Measurements from ENCODE around the gene PCDH15. TPM values are rescaled to one million over a fixed set of nuclear protein-coding genes. Genes with fewer than 3 reads are reported as not detected.

PCDH15 gene
- total RNA-seq, 4 donors from 2014 or later: not detected

DNA sequence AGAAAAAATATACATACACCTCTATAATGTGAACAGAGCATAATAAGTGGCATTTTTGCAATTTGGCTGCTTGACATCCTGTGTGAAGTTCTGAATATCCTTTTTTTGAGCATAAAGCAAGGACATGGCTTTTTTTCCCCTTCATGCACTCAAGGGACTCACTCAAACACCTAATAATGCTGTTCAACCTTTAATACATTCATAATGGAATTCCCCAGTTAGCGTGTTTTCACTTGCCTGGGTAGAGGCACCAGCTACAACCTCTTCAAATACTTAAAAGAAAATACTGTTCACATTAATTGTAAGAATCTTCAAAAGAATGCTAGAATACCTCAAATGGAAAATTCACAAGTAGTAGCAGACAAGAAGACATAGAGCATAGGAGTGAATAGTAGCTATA, 316.8 kb downstream of the PCDH15 start:
- no peak for TF ChIP-seq CTCF (IDR thresholded peaks at IDR 0.05; ENCODE audit: low read depth)

- no peak for TF ChIP-seq CTCF (IDR thresholded peaks at IDR 0.05; ENCODE audit: low read depth)
Observed at GRCh38 chr10:54478601-54479000, 322.4 kb downstream of the PCDH15 start.

GRCh38 chr10:54477738-54478137, 323.3 kb downstream of the PCDH15 start:
- no peak for TF ChIP-seq CTCF (IDR thresholded peaks at IDR 0.05; ENCODE audit: low read depth)

DNA sequence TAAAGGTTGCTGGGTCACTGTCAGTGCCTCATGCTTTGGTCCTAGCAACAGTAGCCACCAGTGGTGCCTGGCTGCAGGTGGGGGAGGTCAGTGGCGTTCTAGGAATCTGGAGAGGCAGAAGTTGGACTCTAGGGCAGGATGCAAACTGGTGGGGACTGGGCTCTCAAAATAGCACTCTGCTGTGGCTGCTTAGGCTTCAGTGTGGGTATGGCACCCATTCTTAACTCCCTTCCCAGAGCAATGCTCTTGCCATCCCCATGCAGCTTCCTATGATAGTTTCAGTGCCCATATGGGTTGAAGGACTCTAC, 330.8 kb downstream of the PCDH15 start:
- TF ChIP-seq CTCF (IDR thresholded peaks at IDR 0.05; ENCODE audit: low read depth): no peak

DNA sequence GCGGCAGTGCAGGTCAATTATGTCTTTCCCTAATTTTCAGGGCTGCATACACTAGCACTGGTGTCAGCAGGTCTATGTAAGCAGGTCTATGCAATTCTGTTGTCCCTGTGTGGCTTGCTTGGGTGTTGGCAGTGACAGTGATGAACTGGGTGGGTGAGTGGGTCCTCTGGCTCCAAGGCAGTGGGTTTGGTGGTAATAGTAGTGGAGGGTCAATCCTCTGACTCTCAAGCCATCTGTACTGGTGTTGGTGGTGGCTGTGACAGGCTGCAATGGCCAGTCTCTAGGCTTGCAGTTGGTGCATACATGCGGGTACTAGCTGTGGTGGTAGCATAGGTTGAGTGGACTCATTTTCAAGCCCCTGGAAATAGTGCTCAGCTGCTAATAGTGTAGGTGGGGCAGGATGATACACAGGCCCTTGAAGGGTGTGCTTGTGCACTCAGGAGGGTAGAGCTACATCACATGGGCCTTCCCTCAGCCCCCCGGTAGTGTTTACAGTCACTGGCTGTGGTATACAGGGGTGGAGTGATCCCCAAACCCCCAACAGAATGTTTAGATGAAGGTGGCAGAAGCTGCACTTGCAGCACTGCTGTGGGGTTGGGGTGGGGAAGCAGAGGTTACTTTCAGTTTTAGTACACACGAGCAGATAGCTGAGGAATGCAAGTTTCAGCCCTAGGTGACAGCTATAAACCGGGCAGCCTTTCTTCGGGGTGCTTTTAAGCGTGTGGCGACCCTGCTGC, 331.3 kb downstream of the PCDH15 start:
- no peak for TF ChIP-seq CTCF (IDR thresholded peaks at IDR 0.05; ENCODE audit: low read depth)

- no peak for TF ChIP-seq CTCF (IDR thresholded peaks at IDR 0.05; ENCODE audit: low read depth)
Observed at GRCh38 chr10:54454271-54454670, 346.8 kb downstream of the PCDH15 start.

GRCh38 chr10:54449056-54449455, 352.0 kb downstream of the PCDH15 start:
- no peak for TF ChIP-seq CTCF (IDR thresholded peaks at IDR 0.05; ENCODE audit: low read depth)
